ENCODE measurements around the gene LGI2. TPM values are rescaled to one million over a fixed set of nuclear protein-coding genes. Genes with fewer than 3 reads are reported as not detected.
"Not testable (repeated sequence)": the region's sequence is repeated elsewhere in the genome, so short reads cannot be mapped to it uniquely, and the experiment has no call there.

Gene LGI2
- total RNA-seq, 2 donors from 2014 or later, result 0.05 to 2.8 TPM

- intact Hi-C loops (cut with DNase I), result no loop called here
- TF ChIP-seq POLR2AphosphoS5 (IDR thresholded peaks at IDR 0.05) (no peak), POLR2A (IDR thresholded peaks at IDR 0.05) (no peak), CTCF (IDR thresholded peaks at IDR 0.05) (no peak)
These were observed 34.7 kb upstream of the LGI2 start for GRCh38 chr4:25065431-25065858.

GRCh38 chr4:25064447-25064846 lies 33.7 kb upstream of the LGI2 start:
- H3K4me1 ChIP-seq (replicated peaks); H3K27ac ChIP-seq; intact Hi-C loops (cut with DNase I); H3K9me3 ChIP-seq; H3K4me3 ChIP-seq; H3K27me3 ChIP-seq (replicated peaks; ENCODE audit: insufficient read depth); H3K36me3 ChIP-seq; DNase-seq (ENCODE audit: low spot score): not testable (repeated sequence)
- WGBS, result 100% methylated on average over 1 of the region's 1 CpG

More at GRCh38 chr4:25065431-25065858, 34.7 kb upstream of the LGI2 start:
- Histone ChIP-seq H3K4me3 (no peak overlapping the region), H3K27me3 (replicated peaks; ENCODE audit: insufficient read depth) (no peaks in the 10 kb centered on the region), H3K27ac (no peak overlapping the region), H3K36me3 (no peaks in the 10 kb centered on the region), H3K9me3 (no peaks in the 10 kb centered on the region), H3K4me1 (replicated peaks) (no peaks in the 10 kb centered on the region)
- 34% methylated on average over 5 of the region's 5 CpGs for WGBS
- no peak for DNase-seq (ENCODE audit: low spot score)

- DNase-seq (ENCODE audit: low spot score), result no peak
- TF ChIP-seq POLR2A (IDR thresholded peaks at IDR 0.05) (no peak), CTCF (IDR thresholded peaks at IDR 0.05) (no peak), POLR2AphosphoS5 (IDR thresholded peaks at IDR 0.05) (no peak)
- H3K4me1 ChIP-seq (replicated peaks), result no peaks in the 10 kb centered on the region
- intact Hi-C loops (cut with DNase I), result no loop called here
- H3K4me3 ChIP-seq, result no peak overlapping the region
- WGBS, result 82% methylated on average over 3 of the region's 3 CpGs
- H3K27ac ChIP-seq, result no peak overlapping the region
- no peaks in the 10 kb centered on the region for H3K27me3 ChIP-seq (replicated peaks; ENCODE audit: insufficient read depth)
- H3K9me3 ChIP-seq, result no peaks in the 10 kb centered on the region
- H3K36me3 ChIP-seq, result no peaks in the 10 kb centered on the region
These were observed 32.4 kb upstream of the LGI2 start for GRCh38 chr4:25063116-25063515.

GRCh38 chr4:25062098-25062497 lies 31.4 kb upstream of the LGI2 start:
- no peaks in the 10 kb centered on the region for H3K27me3 ChIP-seq (replicated peaks; ENCODE audit: insufficient read depth)
- H3K9me3 ChIP-seq, result no peaks in the 10 kb centered on the region
- H3K27ac ChIP-seq, result no peak overlapping the region
- no peaks in the 10 kb centered on the region for H3K36me3 ChIP-seq
- no peaks in the 10 kb centered on the region for H3K4me1 ChIP-seq (replicated peaks)
- WGBS, result 100% methylated on average over 1 of the region's 1 CpG
- intact Hi-C loops (cut with DNase I), result no loop called here
- H3K4me3 ChIP-seq, result no peak overlapping the region
- no peak for DNase-seq (ENCODE audit: low spot score)
- TF ChIP-seq CTCF (IDR thresholded peaks at IDR 0.05) (no peak), POLR2AphosphoS5 (IDR thresholded peaks at IDR 0.05) (no peak), POLR2A (IDR thresholded peaks at IDR 0.05) (no peak)

GRCh38 chr4:25061602-25062001 lies 30.9 kb upstream of the LGI2 start:
- Histone ChIP-seq H3K27me3 (replicated peaks; ENCODE audit: insufficient read depth) (no peaks in the 10 kb centered on the region), H3K4me1 (replicated peaks) (no peaks in the 10 kb centered on the region), H3K9me3 (no peaks in the 10 kb centered on the region), H3K4me3 (no peak overlapping the region), H3K36me3 (no peaks in the 10 kb centered on the region), H3K27ac (no peak overlapping the region)
- no peak for DNase-seq (ENCODE audit: low spot score)
- TF ChIP-seq POLR2A (IDR thresholded peaks at IDR 0.05) (no peak), CTCF (IDR thresholded peaks at IDR 0.05) (no peak), POLR2AphosphoS5 (IDR thresholded peaks at IDR 0.05) (no peak)
- 91% methylated on average over 4 of the region's 4 CpGs for WGBS
- intact Hi-C loops (cut with DNase I), result no loop called here

All from prostate gland (tissue), 2 donors.